Measurements from ENCODE around the gene ATP5F1A.
"Not testable (repeated sequence)": the region's sequence is repeated elsewhere in the genome, so short reads cannot be mapped to it uniquely, and the experiment has no call there.

ATP5F1A gene

GRCh38 chr18:46072959-46073358 is 25.1 kb downstream of the ATP5F1A start:
- no peak for DNase-seq

- DNase-seq = no peak
Measured at GRCh38 chr18:46072376-46072867, 25.7 kb downstream of the ATP5F1A start.

- DNase-seq = peak; percentile 85 to 92 (median 86)
Measured at GRCh38 chr18:46071653-46072375, 26.3 kb downstream of the ATP5F1A start, which contains the start of gene PSTPIP2. Gene PSTPIP2 (minus strand): TSS chr18:46072260. CDS start chr18:46072188, 72 bp downstream.

GRCh38 chr18:46070815-46071652 is 27.1 kb downstream of the ATP5F1A start:
- peak; percentile 64 to 80 (median 70) for DNase-seq

GRCh38 chr18:46070232-46070631 is 27.9 kb downstream of the ATP5F1A start:
- DNase-seq = no peak

- no peak for DNase-seq
Measured at GRCh38 chr18:46069524-46069923, 28.6 kb downstream of the ATP5F1A start.

- peak in 2 of 3 donors; percentile 41 to 61 for DNase-seq
Measured at GRCh38 chr18:46068763-46069162, 29.3 kb downstream of the ATP5F1A start.

- DNase-seq = no peak
Measured at GRCh38 chr18:46067438-46068007, 30.6 kb downstream of the ATP5F1A start.

GRCh38 chr18:46062781-46063180 is 35.3 kb downstream of the ATP5F1A start:
- no peak for DNase-seq

GRCh38 chr18:46061796-46062195 is 36.3 kb downstream of the ATP5F1A start:
- no peak for DNase-seq

GRCh38 chr18:46061387-46061786 is 36.7 kb downstream of the ATP5F1A start:
- no peak for DNase-seq

GRCh38 chr18:46060359-46060841 is 37.7 kb downstream of the ATP5F1A start:
- peak; percentile 65 to 74 (median 70) for DNase-seq

- no peak for DNase-seq
Measured at GRCh38 chr18:46055838-46056230, 42.3 kb downstream of the ATP5F1A start.

GRCh38 chr18:46054956-46055837 is 42.9 kb downstream of the ATP5F1A start:
- peak in 2 of 3 donors; percentile 48 to 61 for DNase-seq

- DNase-seq = no peak
Measured at GRCh38 chr18:46053368-46054095, 44.6 kb downstream of the ATP5F1A start.

GRCh38 chr18:46051731-46052461 is 46.2 kb downstream of the ATP5F1A start:
- DNase-seq = peak; percentile 95 to 99 (median 98)

- DNase-seq = no peak
Measured at GRCh38 chr18:46050268-46050667, 47.8 kb downstream of the ATP5F1A start.

- peak; percentile 65 to 95 (median 92) for DNase-seq
Measured at GRCh38 chr18:46048641-46049040, 49.5 kb downstream of the ATP5F1A start.

- not testable (repeated sequence) for DNase-seq
Measured at GRCh38 chr18:46047369-46047768, 50.7 kb downstream of the ATP5F1A start.

GRCh38 chr18:46046688-46047087 is 51.4 kb downstream of the ATP5F1A start:
- DNase-seq = no peak

- no peak for DNase-seq
Measured at GRCh38 chr18:46046126-46046525, 52.0 kb downstream of the ATP5F1A start.

Measured in suppressor macrophage treated with lipopolysaccharide for 1 hour (primary cell).